Neural cell (in vitro differentiated cells): ENCODE results near the gene CIB4. TPM values are rescaled to one million over a fixed set of nuclear protein-coding genes. Genes with fewer than 3 reads are reported as not detected.

Experiments
- H2AFZ ChIP-seq: fragments of 200-600, 300-800 bp; sonication (generic), shearing (Covaris generic); 2 replicates; pipeline ENCODE4 v1.6.0; 2014; ENCODE audit warnings: low read depth, mild to moderate bottlenecking, antibody characterized with exemption, low read length, moderate library complexity
- H3F3A ChIP-seq: fragments of 200-600 bp; shearing (Covaris generic); 2 replicates; pipeline ENCODE4 v1.6.1; 2016; ENCODE audit warnings: mild to moderate bottlenecking, moderate library complexity, mixed read lengths, antibody characterized with exemption, low read length; ENCODE audit not compliant: insufficient read depth, poor library complexity, severe bottlenecking
- H3K27ac ChIP-seq: fragments of 200-600, 300-800 bp; sonication (generic), shearing (Covaris generic); 2 replicates; pipeline ENCODE4 v1.5.1; 2014; ENCODE audit warnings: mild to moderate bottlenecking, low read length, moderate library complexity
- H3K27me3 ChIP-seq: fragments of 300-800, 200-600 bp; sonication (generic), shearing (Covaris generic); 2 replicates; pipeline ENCODE4 v1.6.0; 2014; ENCODE audit warnings: mild to moderate bottlenecking, low read depth, low read length, moderate library complexity; ENCODE audit not compliant: insufficient read depth
- H3K36me3 ChIP-seq: fragments of 300-800, 200-600 bp; sonication (generic), shearing (Covaris generic); 2 replicates; pipeline ENCODE4 v1.5.1; 2014; ENCODE audit warnings: mild to moderate bottlenecking, antibody characterized with exemption, low read length, moderate library complexity; ENCODE audit not compliant: insufficient read depth
- H3K4me2 ChIP-seq: fragments of 300-800, 200-600 bp; sonication (generic), shearing (Covaris generic); 2 replicates; pipeline ENCODE4 v1.6.0; 2014; ENCODE audit warnings: mild to moderate bottlenecking, low read length
- H3K4me3 ChIP-seq: fragments of 300-800, 200-600 bp; sonication (generic), shearing (Covaris generic); 2 replicates; pipeline ENCODE4 v1.5.1; 2014; ENCODE audit warnings: mild to moderate bottlenecking, low read length, moderate library complexity
- H3K79me2 ChIP-seq: fragments of 200-600 bp; shearing (Covaris generic); replicated peaks from 2 replicates; pipeline ENCODE4 v1.6.0; 2014; ENCODE audit warnings: mild to moderate bottlenecking, low read length, moderate library complexity; ENCODE audit not compliant: insufficient read depth
- H3K9ac ChIP-seq: fragments of 300-800, 200-600 bp; sonication (generic), shearing (Covaris generic); 2 replicates; pipeline ENCODE4 v1.6.1; 2016; ENCODE audit warnings: mild to moderate bottlenecking, low read length, mixed read lengths
- H3K9me2 ChIP-seq: fragments of 200-600 bp; shearing (Covaris generic); 2 replicates; pipeline ENCODE4 v1.6.1; 2016; ENCODE audit warnings: mild to moderate bottlenecking, low read length, mixed read lengths; ENCODE audit not compliant: insufficient read depth
- H3K9me3 ChIP-seq: fragments of 200-600, 300-800 bp; sonication (generic), shearing (Covaris generic); 2 replicates; pipeline ENCODE4 v1.6.1; 2016; ENCODE audit warnings: mild to moderate bottlenecking, mixed run types, low read length, moderate library complexity, mixed read lengths
- H4K20me1 ChIP-seq: fragments of 200-600 bp; shearing (Covaris generic); 2 replicates; pipeline ENCODE4 v1.6.1; 2016; ENCODE audit warnings: mild to moderate bottlenecking, mixed run types; ENCODE audit not compliant: insufficient read depth
- EP300 ChIP-seq: fragments of 450-650 bp; conservative IDR thresholded peaks from 2 replicates; pipeline ENCODE4 v1.6.1; 2014; ENCODE audit warnings: antibody characterized with exemption, mild to moderate bottlenecking, moderate library complexity; ENCODE audit not compliant: poor library complexity, severe bottlenecking
- EZH2 ChIP-seq: fragments of 200-600, 300-800 bp; shearing (Covaris generic), sonication (generic); IDR thresholded peaks from 2 replicates; pipeline ENCODE4 v1.6.1; 2014; ENCODE audit warnings: antibody characterized with exemption, low read length, borderline replicate concordance, mild to moderate bottlenecking; ENCODE audit not compliant: insufficient read depth, poor library complexity, severe bottlenecking
- MXI1 ChIP-seq: fragments of 450-650 bp; conservative IDR thresholded peaks from 2 replicates; pipeline ENCODE4 v1.6.1; 2014; ENCODE audit warnings: antibody characterized with exemption, mild to moderate bottlenecking; ENCODE audit not compliant: poor library complexity, severe bottlenecking
- POLR2AphosphoS5 ChIP-seq: IDR thresholded peaks from 2 replicates; pipeline ENCODE4 v1.6.1; 2012
- RAD21 ChIP-seq: fragments of 450-650 bp; conservative IDR thresholded peaks from 2 replicates; pipeline ENCODE4 v1.6.1; 2014; ENCODE audit warnings: antibody characterized with exemption, mild to moderate bottlenecking, moderate library complexity
- SMC3 ChIP-seq: fragments of 450-650 bp; conservative IDR thresholded peaks from 2 replicates; pipeline ENCODE4 v1.6.1; 2014; ENCODE audit warnings: antibody characterized with exemption, mild to moderate bottlenecking, moderate library complexity; ENCODE audit not compliant: poor library complexity
- TAF1 ChIP-seq: IDR thresholded peaks from 2 replicates; pipeline ENCODE4 v1.6.1; 2012; ENCODE audit warnings: low read depth
- polyA plus RNA-seq: library from polyadenylated mRNA; depleted of rRNA; stranded (reverse); fragments of >200 nt; gene quantifications from 2 replicates; pipeline ENCODE4 v1.2.3, GENCODE V29; 2014
- TF ChIP-seq, protein P1 (sequence below): fragments of 450-650 bp; IDR thresholded peaks from 2 replicates; pipeline ENCODE4 v1.5.1; 2014; ENCODE audit warnings: antibody characterized with exemption, mild to moderate bottlenecking, moderate library complexity; ENCODE audit not compliant: poor library complexity, severe bottlenecking
- TF ChIP-seq, protein P2 (sequence below): IDR thresholded peaks from 2 replicates; pipeline ENCODE4 v1.6.1; 2012; ENCODE audit warnings: borderline replicate concordance

Gene CIB4
- polyA plus RNA-seq, 1 donor from 2014 or later = not detected

DNA sequence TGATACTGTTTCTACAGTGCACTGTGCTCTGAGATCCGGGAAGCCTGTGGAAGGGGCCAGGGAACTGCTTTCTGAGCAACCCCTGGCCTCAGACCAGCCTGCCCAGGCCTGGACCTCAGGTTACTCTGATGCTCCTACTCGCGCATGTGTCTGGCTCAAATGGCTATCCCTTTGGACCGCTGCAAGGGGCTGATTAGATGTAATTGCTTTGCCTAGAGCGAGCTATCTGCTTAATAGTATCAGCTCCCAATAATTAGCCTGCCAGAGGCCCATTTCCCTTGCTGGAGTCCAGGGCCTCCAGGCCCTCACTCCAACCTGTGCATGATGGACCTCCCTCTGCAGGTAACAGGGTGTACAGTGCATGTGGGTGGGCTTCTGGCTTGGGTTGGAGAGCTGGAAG is 44.2 kb upstream of the CIB4 start:
- H3K36me3 ChIP-seq = no peaks in the 10 kb centered on the region
- no peak overlapping the region for H3K4me3 ChIP-seq

DNA sequence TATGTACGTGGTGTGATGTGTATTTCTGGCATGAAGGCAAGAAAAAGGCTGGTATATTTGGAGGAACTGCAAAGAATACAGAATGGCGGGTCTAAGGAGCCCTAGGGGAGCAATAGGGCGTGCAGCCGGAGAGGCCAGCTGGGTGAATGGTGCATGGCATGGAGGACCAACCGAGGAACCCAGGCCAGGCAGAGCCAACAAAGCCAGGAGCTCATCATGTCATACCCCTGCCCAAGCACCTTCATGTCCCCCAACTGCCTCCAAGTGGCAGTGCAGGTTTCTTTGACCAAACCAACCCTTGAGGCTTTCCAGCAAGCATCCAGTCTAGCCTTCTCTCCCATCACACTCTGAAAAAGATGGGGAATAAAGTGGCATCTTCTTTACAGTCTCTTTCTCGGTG is 42.4 kb upstream of the CIB4 start:
- H3K9me3 ChIP-seq = no peaks in the 10 kb centered on the region
- H3K27ac ChIP-seq = no peak overlapping the region
- no peak overlapping the region for H2AFZ ChIP-seq
- H3K4me3 ChIP-seq = no peak overlapping the region
- H3K9me2 ChIP-seq = no peaks in the 10 kb centered on the region
- H3F3A ChIP-seq = no peaks in the 10 kb centered on the region
- H3K9ac ChIP-seq = no peak overlapping the region
- H3K4me2 ChIP-seq = no peak overlapping the region
- no peaks in the 10 kb centered on the region for H3K36me3 ChIP-seq
- TF ChIP-seq RAD21 = no peak
- no peak for TF ChIP-seq TAF1
- no peaks in the 10 kb centered on the region for H3K79me2 ChIP-seq
- no peaks in the 10 kb centered on the region for H4K20me1 ChIP-seq
- no peaks in the 10 kb centered on the region for H3K27me3 ChIP-seq

More for the DNA sequence above, 44.2 kb upstream of the CIB4 start:
- Histone ChIP-seq H3K9ac (no peak overlapping the region), H2AFZ (no peak overlapping the region), H3K9me3 (no peaks in the 10 kb centered on the region), H3K79me2 (no peaks in the 10 kb centered on the region), H4K20me1 (no peaks in the 10 kb centered on the region), H3K9me2 (no peaks in the 10 kb centered on the region), H3K4me2 (no peak overlapping the region), H3F3A (no peaks in the 10 kb centered on the region), H3K27ac (no peak overlapping the region), H3K27me3 (no peaks in the 10 kb centered on the region)
- no peak for TF ChIP-seq TAF1
- TF ChIP-seq RAD21 = no peak
- TF ChIP-seq, protein P1, sequence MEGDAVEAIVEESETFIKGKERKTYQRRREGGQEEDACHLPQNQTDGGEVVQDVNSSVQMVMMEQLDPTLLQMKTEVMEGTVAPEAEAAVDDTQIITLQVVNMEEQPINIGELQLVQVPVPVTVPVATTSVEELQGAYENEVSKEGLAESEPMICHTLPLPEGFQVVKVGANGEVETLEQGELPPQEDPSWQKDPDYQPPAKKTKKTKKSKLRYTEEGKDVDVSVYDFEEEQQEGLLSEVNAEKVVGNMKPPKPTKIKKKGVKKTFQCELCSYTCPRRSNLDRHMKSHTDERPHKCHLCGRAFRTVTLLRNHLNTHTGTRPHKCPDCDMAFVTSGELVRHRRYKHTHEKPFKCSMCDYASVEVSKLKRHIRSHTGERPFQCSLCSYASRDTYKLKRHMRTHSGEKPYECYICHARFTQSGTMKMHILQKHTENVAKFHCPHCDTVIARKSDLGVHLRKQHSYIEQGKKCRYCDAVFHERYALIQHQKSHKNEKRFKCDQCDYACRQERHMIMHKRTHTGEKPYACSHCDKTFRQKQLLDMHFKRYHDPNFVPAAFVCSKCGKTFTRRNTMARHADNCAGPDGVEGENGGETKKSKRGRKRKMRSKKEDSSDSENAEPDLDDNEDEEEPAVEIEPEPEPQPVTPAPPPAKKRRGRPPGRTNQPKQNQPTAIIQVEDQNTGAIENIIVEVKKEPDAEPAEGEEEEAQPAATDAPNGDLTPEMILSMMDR = no peak
- no peak for TF ChIP-seq EP300
- TF ChIP-seq MXI1 = no peak
- no peak for TF ChIP-seq SMC3
- TF ChIP-seq, protein P2, sequence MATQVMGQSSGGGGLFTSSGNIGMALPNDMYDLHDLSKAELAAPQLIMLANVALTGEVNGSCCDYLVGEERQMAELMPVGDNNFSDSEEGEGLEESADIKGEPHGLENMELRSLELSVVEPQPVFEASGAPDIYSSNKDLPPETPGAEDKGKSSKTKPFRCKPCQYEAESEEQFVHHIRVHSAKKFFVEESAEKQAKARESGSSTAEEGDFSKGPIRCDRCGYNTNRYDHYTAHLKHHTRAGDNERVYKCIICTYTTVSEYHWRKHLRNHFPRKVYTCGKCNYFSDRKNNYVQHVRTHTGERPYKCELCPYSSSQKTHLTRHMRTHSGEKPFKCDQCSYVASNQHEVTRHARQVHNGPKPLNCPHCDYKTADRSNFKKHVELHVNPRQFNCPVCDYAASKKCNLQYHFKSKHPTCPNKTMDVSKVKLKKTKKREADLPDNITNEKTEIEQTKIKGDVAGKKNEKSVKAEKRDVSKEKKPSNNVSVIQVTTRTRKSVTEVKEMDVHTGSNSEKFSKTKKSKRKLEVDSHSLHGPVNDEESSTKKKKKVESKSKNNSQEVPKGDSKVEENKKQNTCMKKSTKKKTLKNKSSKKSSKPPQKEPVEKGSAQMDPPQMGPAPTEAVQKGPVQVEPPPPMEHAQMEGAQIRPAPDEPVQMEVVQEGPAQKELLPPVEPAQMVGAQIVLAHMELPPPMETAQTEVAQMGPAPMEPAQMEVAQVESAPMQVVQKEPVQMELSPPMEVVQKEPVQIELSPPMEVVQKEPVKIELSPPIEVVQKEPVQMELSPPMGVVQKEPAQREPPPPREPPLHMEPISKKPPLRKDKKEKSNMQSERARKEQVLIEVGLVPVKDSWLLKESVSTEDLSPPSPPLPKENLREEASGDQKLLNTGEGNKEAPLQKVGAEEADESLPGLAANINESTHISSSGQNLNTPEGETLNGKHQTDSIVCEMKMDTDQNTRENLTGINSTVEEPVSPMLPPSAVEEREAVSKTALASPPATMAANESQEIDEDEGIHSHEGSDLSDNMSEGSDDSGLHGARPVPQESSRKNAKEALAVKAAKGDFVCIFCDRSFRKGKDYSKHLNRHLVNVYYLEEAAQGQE = no peak
- no peak for TF ChIP-seq POLR2AphosphoS5
- TF ChIP-seq EZH2 = no peak

DNA sequence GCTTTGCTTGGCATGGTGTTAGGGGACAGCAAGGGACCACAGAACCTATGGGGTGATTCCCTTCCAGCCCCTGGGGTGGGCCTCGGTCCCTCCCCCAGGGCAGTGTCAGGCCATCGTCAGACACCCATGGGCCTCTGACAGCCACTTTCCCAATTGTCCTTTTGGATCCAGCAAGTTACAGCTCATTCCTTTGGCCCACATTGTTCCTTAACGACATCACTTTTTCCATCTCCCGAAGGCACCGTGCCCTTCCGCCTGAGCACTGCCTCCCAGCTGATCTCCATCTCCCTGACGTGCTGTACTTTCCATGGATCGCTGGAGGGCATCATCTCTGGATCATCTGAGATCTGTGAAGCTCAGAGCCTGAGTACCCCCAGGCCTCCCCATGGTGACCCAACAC is 41.0 kb upstream of the CIB4 start:
- H3F3A ChIP-seq = no peaks in the 10 kb centered on the region
- no peak overlapping the region for H3K9ac ChIP-seq
- H3K36me3 ChIP-seq = no peaks in the 10 kb centered on the region
- H3K9me3 ChIP-seq = no peaks in the 10 kb centered on the region
- H4K20me1 ChIP-seq = no peaks in the 10 kb centered on the region
- no peaks in the 10 kb centered on the region for H3K79me2 ChIP-seq
- no peaks in the 10 kb centered on the region for H3K27me3 ChIP-seq
- no peak overlapping the region for H3K4me2 ChIP-seq
- no peak for TF ChIP-seq SMC3
- TF ChIP-seq, protein P2 = no peak
- TF ChIP-seq MXI1 = no peak
- TF ChIP-seq, protein P1 = no peak
- TF ChIP-seq EP300 = no peak
- no peak for TF ChIP-seq RAD21
- TF ChIP-seq POLR2AphosphoS5 = no peak
- no peak for TF ChIP-seq EZH2
- TF ChIP-seq TAF1 = no peak
- no peaks in the 10 kb centered on the region for H3K9me2 ChIP-seq
- H3K4me3 ChIP-seq = no peak overlapping the region
- H3K27ac ChIP-seq = no peak overlapping the region
- H2AFZ ChIP-seq = no peak overlapping the region
